WTC11 (cell line): ENCODE measurements around the gene PHF24. TPM values are rescaled to one million over a fixed set of nuclear protein-coding genes. Genes with fewer than 3 reads are reported as not detected.

Experiments used
- ATAC-seq: fragments of 200-7000 bp; cut with Tn5 transposase; 2 replicates; pipeline ENCODE4 v1.10.0; 2021; ENCODE audit warnings: mild to moderate bottlenecking, moderate library complexity
- CTCF ChIA-PET: fragments of 300-600 bp; sonication (Branson Sonifier 250); formaldehyde crosslinking; loops from one replicate; lab custom pipeline; 2021; ENCODE audit warnings: antibody characterized with exemption; lab: Charles Lee
- POLR2A ChIA-PET: fragments of 350-600 bp; sonication (Branson Sonifier 250); formaldehyde crosslinking; loops from one replicate; lab custom pipeline; 2021; ENCODE audit warnings: antibody characterized with exemption; lab: Charles Lee
- DNase-seq: peaks from one replicate; pipeline ENCODE4 v3.0.0; 2021; ENCODE audit warnings: low spot score
- H3K27ac Mint-ChIP-seq: 2 replicates; pipeline ENCODE4 v1.8.0; 2021; ENCODE audit warnings: mixed read lengths
- H3K27me3 Mint-ChIP-seq: 2 replicates; pipeline ENCODE4 v1.8.0; 2021; ENCODE audit warnings: low read depth, mild to moderate bottlenecking, moderate library complexity, mixed read lengths
- H3K36me3 Mint-ChIP-seq: 2 replicates; pipeline ENCODE4 v1.8.0; 2021; ENCODE audit warnings: mixed read lengths
- H3K4me1 Mint-ChIP-seq: 2 replicates; pipeline ENCODE4 v1.8.0; 2022; ENCODE audit warnings: mixed read lengths
- H3K4me3 Mint-ChIP-seq: 2 replicates; pipeline ENCODE4 v1.8.0; 2021; ENCODE audit warnings: mild to moderate bottlenecking, moderate library complexity, mixed read lengths
- H3K9me3 Mint-ChIP-seq: 2 replicates; pipeline ENCODE4 v1.8.0; 2021; ENCODE audit warnings: mixed read lengths
- CBFB ChIP-seq: sonication (generic); formaldehyde crosslinking; IDR thresholded peaks from 2 replicates; pipeline ENCODE4 v1.8.1; 2022; ENCODE audit warnings: mild to moderate bottlenecking, low read depth, missing genetic modification reagents
- JAZF1 ChIP-seq: fragments of 250-450 bp; sonication (Bioruptor Pico); IDR thresholded peaks from 2 replicates; pipeline ENCODE4 v1.9.0; 2021; ENCODE audit warnings: moderate library complexity, mild to moderate bottlenecking, inconsistent platforms
- JUN ChIP-seq: sonication (generic); formaldehyde crosslinking; IDR thresholded peaks from 2 replicates; pipeline ENCODE4 v1.8.0; 2023; ENCODE audit warnings: mild to moderate bottlenecking, missing genetic modification reagents
- NFATC4 ChIP-seq: fragments of 250-450 bp; sonication (Bioruptor Pico); IDR thresholded peaks from 2 replicates; pipeline ENCODE4 v1.9.0; 2021; ENCODE audit warnings: mild to moderate bottlenecking
- RORB ChIP-seq: fragments of 250-450 bp; sonication (Bioruptor Pico); IDR thresholded peaks from 2 replicates; pipeline ENCODE4 v1.9.0; 2021; ENCODE audit warnings: mild to moderate bottlenecking
- TCF7 ChIP-seq: sonication (generic); formaldehyde crosslinking; IDR thresholded peaks from 2 replicates; pipeline ENCODE4 v1.8.0; 2022; ENCODE audit warnings: mild to moderate bottlenecking, low read depth, missing genetic modification reagents, moderate library complexity
- TEAD1 ChIP-seq: sonication (generic); formaldehyde crosslinking; IDR thresholded peaks from 2 replicates; pipeline ENCODE4 v1.8.0; 2022; ENCODE audit warnings: mild to moderate bottlenecking, missing genetic modification reagents
- ZBTB21 ChIP-seq: sonication (generic); formaldehyde crosslinking; IDR thresholded peaks from 2 replicates; pipeline ENCODE4 v1.8.1; 2023; ENCODE audit warnings: mild to moderate bottlenecking, missing genetic modification reagents, borderline replicate concordance
- ZNF138 ChIP-seq: sonication (generic); formaldehyde crosslinking; conservative IDR thresholded peaks from 2 replicates; pipeline ENCODE4 v1.8.1; 2022; ENCODE audit warnings: mild to moderate bottlenecking, moderate library complexity, missing genetic modification reagents
- ZNF396 ChIP-seq: fragments of 250-450 bp; sonication (Bioruptor Pico); IDR thresholded peaks from 2 replicates; pipeline ENCODE4 v1.8.0; 2021; ENCODE audit warnings: mild to moderate bottlenecking, moderate library complexity, borderline replicate concordance
- total RNA-seq: library from RNA; stranded (reverse); gene quantifications from 3 replicates; pipeline ENCODE4 v1.2.3, GENCODE V29; 2021
- TF ChIP-seq, protein P1 (sequence below): fragments of 250-450 bp; sonication (Bioruptor Pico); IDR thresholded peaks from 2 replicates; pipeline ENCODE4 v1.8.0; 2021; ENCODE audit warnings: mild to moderate bottlenecking
- TF ChIP-seq, protein P2 (sequence below): fragments of 250-450 bp; sonication (Bioruptor Pico); IDR thresholded peaks from 2 replicates; pipeline ENCODE4 v1.9.0; 2021; ENCODE audit warnings: mild to moderate bottlenecking
- TF ChIP-seq, protein P3 (sequence below): sonication (generic); formaldehyde crosslinking; IDR thresholded peaks from 2 replicates; pipeline ENCODE4 v1.8.1; 2023; ENCODE audit warnings: mild to moderate bottlenecking, missing genetic modification reagents
- TF ChIP-seq, protein P4 (sequence below): sonication (generic); formaldehyde crosslinking; conservative IDR thresholded peaks from 2 replicates; pipeline ENCODE4 v1.8.1; 2023; ENCODE audit warnings: mild to moderate bottlenecking, low read depth, missing genetic modification reagents, moderate library complexity
- TF ChIP-seq, protein P5 (sequence below): fragments of 250-450 bp; sonication (Bioruptor Pico); IDR thresholded peaks from 2 replicates; pipeline ENCODE4 v1.9.0; 2021; ENCODE audit warnings: moderate library complexity, mild to moderate bottlenecking, inconsistent platforms, borderline replicate concordance
- TF ChIP-seq, protein P6 (sequence below): fragments of 250-450 bp; sonication (Bioruptor Pico); IDR thresholded peaks from 2 replicates; pipeline ENCODE4 v1.9.0; 2021; ENCODE audit warnings: mild to moderate bottlenecking, borderline replicate concordance
- TF ChIP-seq, protein P7 (sequence below): fragments of 250-450 bp; sonication (Bioruptor Pico); IDR thresholded peaks from 2 replicates; pipeline ENCODE4 v1.9.0; 2021; ENCODE audit warnings: mild to moderate bottlenecking

PHF24 gene
- total RNA-seq, 1 experiment from 2014 or later: 0.59 TPM

DNA sequence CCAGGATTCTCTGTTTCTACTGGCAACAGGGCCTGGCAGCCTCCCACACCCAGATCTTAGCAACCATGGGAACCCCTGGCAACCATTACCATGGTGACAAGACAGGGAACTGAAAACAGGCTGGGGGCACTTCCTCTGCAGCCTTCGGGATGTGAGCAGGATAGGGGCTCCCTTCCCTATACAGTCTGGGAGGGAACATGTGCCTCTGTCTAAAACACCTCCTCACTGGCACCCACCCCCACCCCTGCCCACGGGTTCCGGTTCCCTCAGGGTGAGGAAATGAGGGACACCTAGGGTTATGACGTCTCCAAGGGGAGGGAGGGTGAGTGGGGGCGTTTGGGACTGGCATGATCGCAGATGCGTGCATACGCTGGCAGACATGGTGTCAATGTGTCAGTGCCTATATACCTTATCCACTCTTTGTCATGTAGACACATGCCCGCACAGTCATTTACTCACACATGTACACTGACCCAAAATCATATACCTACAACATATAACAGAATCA lies 28.5 kb downstream of the PHF24 start:
- no peaks in the 10 kb centered on the region for H3K9me3 Mint-ChIP-seq
- TF ChIP-seq JAZF1 (CRISPR knock-in tag) (no peak), TEAD1 (CRISPR knock-in tag) (no peak), ZNF138 (CRISPR knock-in tag) (no peak), ZBTB21 (no peak), CBFB (CRISPR knock-in tag) (no peak), TCF7 (CRISPR knock-in tag) (no peak), NFATC4 (CRISPR knock-in tag) (no peak), RORB (CRISPR knock-in tag) (no peak)
- TF ChIP-seq, protein P1, sequence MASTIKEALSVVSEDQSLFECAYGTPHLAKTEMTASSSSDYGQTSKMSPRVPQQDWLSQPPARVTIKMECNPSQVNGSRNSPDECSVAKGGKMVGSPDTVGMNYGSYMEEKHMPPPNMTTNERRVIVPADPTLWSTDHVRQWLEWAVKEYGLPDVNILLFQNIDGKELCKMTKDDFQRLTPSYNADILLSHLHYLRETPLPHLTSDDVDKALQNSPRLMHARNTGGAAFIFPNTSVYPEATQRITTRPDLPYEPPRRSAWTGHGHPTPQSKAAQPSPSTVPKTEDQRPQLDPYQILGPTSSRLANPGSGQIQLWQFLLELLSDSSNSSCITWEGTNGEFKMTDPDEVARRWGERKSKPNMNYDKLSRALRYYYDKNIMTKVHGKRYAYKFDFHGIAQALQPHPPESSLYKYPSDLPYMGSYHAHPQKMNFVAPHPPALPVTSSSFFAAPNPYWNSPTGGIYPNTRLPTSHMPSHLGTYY (CRISPR knock-in tag): no peak
- TF ChIP-seq, protein P2, sequence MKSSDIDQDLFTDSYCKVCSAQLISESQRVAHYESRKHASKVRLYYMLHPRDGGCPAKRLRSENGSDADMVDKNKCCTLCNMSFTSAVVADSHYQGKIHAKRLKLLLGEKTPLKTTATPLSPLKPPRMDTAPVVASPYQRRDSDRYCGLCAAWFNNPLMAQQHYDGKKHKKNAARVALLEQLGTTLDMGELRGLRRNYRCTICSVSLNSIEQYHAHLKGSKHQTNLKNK (CRISPR knock-in tag): no peak
- TF ChIP-seq, protein P3, sequence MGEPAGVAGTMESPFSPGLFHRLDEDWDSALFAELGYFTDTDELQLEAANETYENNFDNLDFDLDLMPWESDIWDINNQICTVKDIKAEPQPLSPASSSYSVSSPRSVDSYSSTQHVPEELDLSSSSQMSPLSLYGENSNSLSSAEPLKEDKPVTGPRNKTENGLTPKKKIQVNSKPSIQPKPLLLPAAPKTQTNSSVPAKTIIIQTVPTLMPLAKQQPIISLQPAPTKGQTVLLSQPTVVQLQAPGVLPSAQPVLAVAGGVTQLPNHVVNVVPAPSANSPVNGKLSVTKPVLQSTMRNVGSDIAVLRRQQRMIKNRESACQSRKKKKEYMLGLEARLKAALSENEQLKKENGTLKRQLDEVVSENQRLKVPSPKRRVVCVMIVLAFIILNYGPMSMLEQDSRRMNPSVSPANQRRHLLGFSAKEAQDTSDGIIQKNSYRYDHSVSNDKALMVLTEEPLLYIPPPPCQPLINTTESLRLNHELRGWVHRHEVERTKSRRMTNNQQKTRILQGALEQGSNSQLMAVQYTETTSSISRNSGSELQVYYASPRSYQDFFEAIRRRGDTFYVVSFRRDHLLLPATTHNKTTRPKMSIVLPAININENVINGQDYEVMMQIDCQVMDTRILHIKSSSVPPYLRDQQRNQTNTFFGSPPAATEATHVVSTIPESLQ: no peak
- TF ChIP-seq, all 79 proteins: peak for 0
- Mint-ChIP-seq H3K27me3 (peaks cover 4% of the 10 kb centered on the region), H3K4me1 (peaks cover 35% of the 10 kb centered on the region), H3K27ac (no peak overlapping the region), H3K4me3 (no peak overlapping the region), H3K36me3 (no peaks in the 10 kb centered on the region)
- DNase-seq (peak; percentile 37), ATAC-seq (no peak)
- POLR2A ChIA-PET: no interaction called here
- CTCF ChIA-PET: interaction anchor here (10.1 kb wide), 1 partner anchor 89 kb away, joined by 183 read pairs; a partner anchor contains a TSS

DNA sequence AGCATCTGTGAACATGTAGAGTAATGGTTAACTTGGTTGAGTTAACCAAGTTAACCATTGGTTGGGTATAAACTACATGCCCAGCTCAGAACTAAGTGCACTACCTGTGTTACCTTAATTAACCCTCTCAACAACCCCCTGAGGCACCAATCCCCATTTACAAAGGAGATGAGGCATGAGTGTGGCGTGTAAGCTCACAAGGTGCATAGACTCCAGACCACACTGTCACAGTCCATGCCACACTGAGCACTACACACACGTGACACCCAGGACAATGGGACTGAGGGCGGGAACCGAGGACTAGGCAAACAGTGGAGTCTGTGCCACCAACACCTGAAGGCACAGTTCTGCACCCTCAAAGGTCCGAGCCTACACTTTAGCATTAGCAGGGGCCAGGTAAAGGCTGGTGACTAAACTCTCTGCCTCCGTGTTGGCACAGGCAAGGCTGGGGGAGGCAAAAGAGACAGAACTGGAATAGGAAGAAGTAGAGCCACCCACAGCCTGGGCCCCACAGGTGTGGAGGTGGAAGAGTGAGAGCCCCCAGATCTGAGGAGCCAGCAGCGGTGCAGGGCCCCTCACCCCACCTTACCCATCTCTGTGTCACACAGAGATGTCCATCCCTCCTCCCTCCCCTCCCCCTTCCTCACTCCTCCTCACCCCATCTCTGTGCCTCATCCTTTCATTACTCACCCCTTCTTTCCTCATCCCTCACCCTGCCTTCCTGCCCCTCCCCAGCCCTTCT lies 29.2 kb downstream of the PHF24 start:
- no peaks in the 10 kb centered on the region for H3K9me3 Mint-ChIP-seq
- peaks cover 4% of the 10 kb centered on the region for H3K27me3 Mint-ChIP-seq
- ChIA-PET CTCF (interaction anchor here (10.1 kb wide), 1 partner anchor 90 kb away, joined by 183 read pairs; a partner anchor contains a TSS), POLR2A (interaction anchor here (3.4 kb wide), 1 partner anchor 92 kb away, joined by 9 read pairs; the partner anchor contains the start of gene FANCG)
- H3K4me3 Mint-ChIP-seq: no peak overlapping the region
- no peak overlapping the region for H3K27ac Mint-ChIP-seq
- no peak for ATAC-seq
- H3K36me3 Mint-ChIP-seq: no peaks in the 10 kb centered on the region
- no peak for DNase-seq
- H3K4me1 Mint-ChIP-seq: peaks cover 42% of the 10 kb centered on the region
- TF ChIP-seq, protein P4, sequence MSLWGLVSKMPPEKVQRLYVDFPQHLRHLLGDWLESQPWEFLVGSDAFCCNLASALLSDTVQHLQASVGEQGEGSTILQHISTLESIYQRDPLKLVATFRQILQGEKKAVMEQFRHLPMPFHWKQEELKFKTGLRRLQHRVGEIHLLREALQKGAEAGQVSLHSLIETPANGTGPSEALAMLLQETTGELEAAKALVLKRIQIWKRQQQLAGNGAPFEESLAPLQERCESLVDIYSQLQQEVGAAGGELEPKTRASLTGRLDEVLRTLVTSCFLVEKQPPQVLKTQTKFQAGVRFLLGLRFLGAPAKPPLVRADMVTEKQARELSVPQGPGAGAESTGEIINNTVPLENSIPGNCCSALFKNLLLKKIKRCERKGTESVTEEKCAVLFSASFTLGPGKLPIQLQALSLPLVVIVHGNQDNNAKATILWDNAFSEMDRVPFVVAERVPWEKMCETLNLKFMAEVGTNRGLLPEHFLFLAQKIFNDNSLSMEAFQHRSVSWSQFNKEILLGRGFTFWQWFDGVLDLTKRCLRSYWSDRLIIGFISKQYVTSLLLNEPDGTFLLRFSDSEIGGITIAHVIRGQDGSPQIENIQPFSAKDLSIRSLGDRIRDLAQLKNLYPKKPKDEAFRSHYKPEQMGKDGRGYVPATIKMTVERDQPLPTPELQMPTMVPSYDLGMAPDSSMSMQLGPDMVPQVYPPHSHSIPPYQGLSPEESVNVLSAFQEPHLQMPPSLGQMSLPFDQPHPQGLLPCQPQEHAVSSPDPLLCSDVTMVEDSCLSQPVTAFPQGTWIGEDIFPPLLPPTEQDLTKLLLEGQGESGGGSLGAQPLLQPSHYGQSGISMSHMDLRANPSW (CRISPR knock-in tag): no peak
- TF ChIP-seq, protein P5, sequence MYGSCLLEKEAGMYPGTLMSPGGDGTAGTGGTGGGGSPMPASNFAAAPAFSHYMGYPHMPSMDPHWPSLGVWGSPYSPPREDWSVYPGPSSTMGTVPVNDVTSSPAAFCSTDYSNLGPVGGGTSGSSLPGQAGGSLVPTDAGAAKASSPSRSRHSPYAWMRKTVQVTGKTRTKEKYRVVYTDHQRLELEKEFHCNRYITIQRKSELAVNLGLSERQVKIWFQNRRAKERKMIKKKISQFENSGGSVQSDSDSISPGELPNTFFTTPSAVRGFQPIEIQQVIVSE (CRISPR knock-in tag): no peak
- TF ChIP-seq, protein P6, sequence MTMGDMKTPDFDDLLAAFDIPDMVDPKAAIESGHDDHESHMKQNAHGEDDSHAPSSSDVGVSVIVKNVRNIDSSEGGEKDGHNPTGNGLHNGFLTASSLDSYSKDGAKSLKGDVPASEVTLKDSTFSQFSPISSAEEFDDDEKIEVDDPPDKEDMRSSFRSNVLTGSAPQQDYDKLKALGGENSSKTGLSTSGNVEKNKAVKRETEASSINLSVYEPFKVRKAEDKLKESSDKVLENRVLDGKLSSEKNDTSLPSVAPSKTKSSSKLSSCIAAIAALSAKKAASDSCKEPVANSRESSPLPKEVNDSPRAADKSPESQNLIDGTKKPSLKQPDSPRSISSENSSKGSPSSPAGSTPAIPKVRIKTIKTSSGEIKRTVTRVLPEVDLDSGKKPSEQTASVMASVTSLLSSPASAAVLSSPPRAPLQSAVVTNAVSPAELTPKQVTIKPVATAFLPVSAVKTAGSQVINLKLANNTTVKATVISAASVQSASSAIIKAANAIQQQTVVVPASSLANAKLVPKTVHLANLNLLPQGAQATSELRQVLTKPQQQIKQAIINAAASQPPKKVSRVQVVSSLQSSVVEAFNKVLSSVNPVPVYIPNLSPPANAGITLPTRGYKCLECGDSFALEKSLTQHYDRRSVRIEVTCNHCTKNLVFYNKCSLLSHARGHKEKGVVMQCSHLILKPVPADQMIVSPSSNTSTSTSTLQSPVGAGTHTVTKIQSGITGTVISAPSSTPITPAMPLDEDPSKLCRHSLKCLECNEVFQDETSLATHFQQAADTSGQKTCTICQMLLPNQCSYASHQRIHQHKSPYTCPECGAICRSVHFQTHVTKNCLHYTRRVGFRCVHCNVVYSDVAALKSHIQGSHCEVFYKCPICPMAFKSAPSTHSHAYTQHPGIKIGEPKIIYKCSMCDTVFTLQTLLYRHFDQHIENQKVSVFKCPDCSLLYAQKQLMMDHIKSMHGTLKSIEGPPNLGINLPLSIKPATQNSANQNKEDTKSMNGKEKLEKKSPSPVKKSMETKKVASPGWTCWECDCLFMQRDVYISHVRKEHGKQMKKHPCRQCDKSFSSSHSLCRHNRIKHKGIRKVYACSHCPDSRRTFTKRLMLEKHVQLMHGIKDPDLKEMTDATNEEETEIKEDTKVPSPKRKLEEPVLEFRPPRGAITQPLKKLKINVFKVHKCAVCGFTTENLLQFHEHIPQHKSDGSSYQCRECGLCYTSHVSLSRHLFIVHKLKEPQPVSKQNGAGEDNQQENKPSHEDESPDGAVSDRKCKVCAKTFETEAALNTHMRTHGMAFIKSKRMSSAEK (CRISPR knock-in tag): no peak
- TF ChIP-seq, protein P1 (CRISPR knock-in tag): no peak
- TF ChIP-seq ZNF396 (CRISPR knock-in tag) (no peak), JUN (CRISPR knock-in tag) (no peak)
- TF ChIP-seq, protein P7, sequence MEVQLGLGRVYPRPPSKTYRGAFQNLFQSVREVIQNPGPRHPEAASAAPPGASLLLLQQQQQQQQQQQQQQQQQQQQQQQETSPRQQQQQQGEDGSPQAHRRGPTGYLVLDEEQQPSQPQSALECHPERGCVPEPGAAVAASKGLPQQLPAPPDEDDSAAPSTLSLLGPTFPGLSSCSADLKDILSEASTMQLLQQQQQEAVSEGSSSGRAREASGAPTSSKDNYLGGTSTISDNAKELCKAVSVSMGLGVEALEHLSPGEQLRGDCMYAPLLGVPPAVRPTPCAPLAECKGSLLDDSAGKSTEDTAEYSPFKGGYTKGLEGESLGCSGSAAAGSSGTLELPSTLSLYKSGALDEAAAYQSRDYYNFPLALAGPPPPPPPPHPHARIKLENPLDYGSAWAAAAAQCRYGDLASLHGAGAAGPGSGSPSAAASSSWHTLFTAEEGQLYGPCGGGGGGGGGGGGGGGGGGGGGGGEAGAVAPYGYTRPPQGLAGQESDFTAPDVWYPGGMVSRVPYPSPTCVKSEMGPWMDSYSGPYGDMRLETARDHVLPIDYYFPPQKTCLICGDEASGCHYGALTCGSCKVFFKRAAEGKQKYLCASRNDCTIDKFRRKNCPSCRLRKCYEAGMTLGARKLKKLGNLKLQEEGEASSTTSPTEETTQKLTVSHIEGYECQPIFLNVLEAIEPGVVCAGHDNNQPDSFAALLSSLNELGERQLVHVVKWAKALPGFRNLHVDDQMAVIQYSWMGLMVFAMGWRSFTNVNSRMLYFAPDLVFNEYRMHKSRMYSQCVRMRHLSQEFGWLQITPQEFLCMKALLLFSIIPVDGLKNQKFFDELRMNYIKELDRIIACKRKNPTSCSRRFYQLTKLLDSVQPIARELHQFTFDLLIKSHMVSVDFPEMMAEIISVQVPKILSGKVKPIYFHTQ: no peak
